Activated CD4-positive, CD25-positive, alpha-beta regulatory T cell treated with anti-CD3 and anti-CD28 coated beads, Interleukin-2, amount 50 U/mL, for 24 hours (primary cell): ENCODE results near the gene APCDD1L.
A peak's percentile ranks its signal among the peaks of the same experiment; 100 is the strongest.
"Not testable (repeated sequence)": the region's sequence is repeated elsewhere in the genome, so short reads cannot be mapped to it uniquely, and the experiment has no call there.

Experiments used
- ATAC-seq, 2 donors: fragments of 150-1000 bp; cut with Tn5 transposase; one replicate each; pipeline ENCODE4 v1.10.0; 2021; ENCODE audit warnings: mild to moderate bottlenecking in 1 of 2, moderate library complexity in 1 of 2

The APCDD1L gene

GRCh38 chr20:58436868-58437645, 78.1 kb downstream of the APCDD1L start:
- ATAC-seq = peak; percentile 84 to 90

GRCh38 chr20:58435237-58435636, 80.0 kb downstream of the APCDD1L start:
- no peak for ATAC-seq

GRCh38 chr20:58434326-58434725, 80.9 kb downstream of the APCDD1L start:
- no peak for ATAC-seq

GRCh38 chr20:58433759-58434158, 81.4 kb downstream of the APCDD1L start:
- no peak for ATAC-seq

- no peak for ATAC-seq
Observed at GRCh38 chr20:58433029-58433647, 82.1 kb downstream of the APCDD1L start.

- no peak for ATAC-seq
Observed at GRCh38 chr20:58432186-58432954, 82.8 kb downstream of the APCDD1L start.

- ATAC-seq = no peak
Observed at GRCh38 chr20:58431134-58431533, 84.1 kb downstream of the APCDD1L start.

GRCh38 chr20:58429303-58429702, 85.9 kb downstream of the APCDD1L start:
- no peak for ATAC-seq

GRCh38 chr20:58428364-58428763, 86.8 kb downstream of the APCDD1L start:
- ATAC-seq = no peak

GRCh38 chr20:58427571-58427970, 87.6 kb downstream of the APCDD1L start:
- ATAC-seq = not testable (repeated sequence)

GRCh38 chr20:58424218-58424969, 90.8 kb downstream of the APCDD1L start:
- no peak for ATAC-seq

GRCh38 chr20:58421497-58421850, 93.7 kb downstream of the APCDD1L start:
- ATAC-seq = no peak

GRCh38 chr20:58420798-58421496, 94.3 kb downstream of the APCDD1L start:
- no peak for ATAC-seq

- no peak for ATAC-seq
Observed at GRCh38 chr20:58418949-58419748, 96.0 kb downstream of the APCDD1L start.

GRCh38 chr20:58417438-58417837, 97.8 kb downstream of the APCDD1L start:
- no peak for ATAC-seq

- peak in 1 of 2 donors; percentile 33 for ATAC-seq
Observed at GRCh38 chr20:58416835-58417234, 98.4 kb downstream of the APCDD1L start.

GRCh38 chr20:58416057-58416456, 99.1 kb downstream of the APCDD1L start:
- no peak for ATAC-seq

GRCh38 chr20:58414786-58415185, 100.4 kb downstream of the APCDD1L start:
- not testable (repeated sequence) for ATAC-seq

GRCh38 chr20:58414216-58414615, 101.0 kb downstream of the APCDD1L start:
- not testable (repeated sequence) for ATAC-seq
